ENCODE data around the gene AFAP1L2. TPM values are rescaled to one million over a fixed set of nuclear protein-coding genes. Genes with fewer than 3 reads are reported as not detected.

Gene AFAP1L2
- total and polyA plus RNA-seq, 2 donors (not counting 1 experiment from before 2014, with no cell fraction given) = 4.7 to 4.9 TPM

DNA sequence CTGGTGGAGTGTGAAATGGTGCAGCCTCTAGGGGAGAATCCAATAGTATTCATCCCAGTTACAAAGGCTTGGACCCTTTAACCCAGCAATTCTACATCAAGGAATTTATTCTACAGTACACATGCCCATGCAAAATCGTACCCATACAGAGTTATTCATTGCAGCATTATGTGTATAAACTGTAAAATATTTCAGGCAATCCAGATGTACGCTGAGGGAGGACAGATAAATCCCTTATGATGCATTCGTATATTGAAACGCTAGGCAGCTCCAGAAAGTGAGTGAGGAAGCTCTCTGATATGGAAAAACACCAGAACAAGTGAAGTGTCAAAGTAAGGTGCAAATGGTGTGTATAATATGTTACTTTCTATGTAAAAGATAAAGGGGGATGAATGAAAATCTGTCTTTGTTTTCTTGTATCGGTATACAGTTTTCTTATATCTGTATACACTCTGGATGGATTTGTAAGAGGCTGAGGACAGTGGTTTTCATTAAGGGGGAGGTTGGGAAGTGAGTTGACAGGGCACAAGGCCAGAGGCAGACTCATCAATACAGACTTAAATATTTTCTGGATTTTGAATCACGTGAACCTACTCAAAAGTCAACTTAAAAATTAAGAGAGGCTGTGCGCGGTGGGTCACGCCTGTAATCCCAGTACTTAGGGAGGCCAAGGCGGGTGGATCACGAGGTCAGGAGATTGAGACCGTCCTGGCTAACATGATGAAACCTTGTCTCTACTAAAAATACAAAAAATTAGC, 148.1 kb downstream of the AFAP1L2 start:
- POLR2A ChIA-PET = no interaction called here
- intact Hi-C loops (cut with micrococcal nuclease) = no loop called here
- Histone ChIP-seq H4K20me1 (ENCODE audit: control insufficient read depth, insufficient read depth, low read length, poor library complexity, severe bottlenecking) (no peaks in the 10 kb centered on the region), H3K36me3 (replicated peaks in 1 of 2; ENCODE audit: control extremely low read depth in 1 of 2, control insufficient read depth in 1 of 2, extremely low read depth in 1 of 2, insufficient read depth in 2 of 2, low read length in 1 of 2) (no peaks in the 10 kb centered on the region), H3K4me1 (ENCODE audit: control insufficient read depth in 2 of 2, insufficient read depth in 2 of 2, low read length in 2 of 2) (peaks cover 0 to 6% of the 10 kb centered on the region in 2 donors), H3K9me3 (ENCODE audit: control extremely low read depth in 1 of 3, control insufficient read depth in 2 of 3, insufficient read depth in 1 of 3, low read length in 2 of 3) (no peaks in the 10 kb centered on the region), H3K79me2 (ENCODE audit: control insufficient read depth, insufficient read depth, low read length) (no peaks in the 10 kb centered on the region), H3K9ac (ENCODE audit: low read length) (no peak overlapping the region), H3K27ac (ENCODE audit: low read length in 2 of 2) (no peak overlapping the region), H3K27me3 (replicated peaks in 1 of 4; ENCODE audit: control extremely low read depth in 1 of 4, control insufficient read depth in 3 of 4, insufficient read depth in 4 of 4, low read length in 3 of 4) (no peaks in the 10 kb centered on the region), H3K4me2 (replicated peaks; ENCODE audit: low read depth, low read length, poor library complexity, severe bottlenecking) (no peak overlapping the region), H2AFZ (ENCODE audit: insufficient read depth, low read depth, low read length, poor library complexity, severe bottlenecking) (no peak overlapping the region), H3K4me3 (ENCODE audit: control extremely low read depth in 1 of 5, extremely low read depth in 1 of 5, insufficient read depth in 1 of 5, low read depth in 2 of 5, low read length in 4 of 5) (no peak overlapping the region)
- 90% methylated on average over 6 of the region's 12 CpGs for WGBS (ENCODE audit: insufficient coverage)
- Mint-ChIP-seq H3K9me3 (ENCODE audit: insufficient read depth) (no peaks in the 10 kb centered on the region), H3K27ac (no peak overlapping the region), H3K27me3 (peaks cover 8% of the 10 kb centered on the region), H3K4me1 (peaks cover 3% of the 10 kb centered on the region), H3K4me3 (no peak overlapping the region)
- DNase-seq (no peak), ATAC-seq (ENCODE audit: low read depth) (no peak)
- CTCF ChIA-PET = no interaction called here
- no peak for TF ChIP-seq EZH2 (IDR thresholded peaks at IDR 0.05; ENCODE audit: borderline replicate concordance, insufficient read depth, low read depth, low read length, poor library complexity, severe bottlenecking)
- TF ChIP-seq, protein P1, sequence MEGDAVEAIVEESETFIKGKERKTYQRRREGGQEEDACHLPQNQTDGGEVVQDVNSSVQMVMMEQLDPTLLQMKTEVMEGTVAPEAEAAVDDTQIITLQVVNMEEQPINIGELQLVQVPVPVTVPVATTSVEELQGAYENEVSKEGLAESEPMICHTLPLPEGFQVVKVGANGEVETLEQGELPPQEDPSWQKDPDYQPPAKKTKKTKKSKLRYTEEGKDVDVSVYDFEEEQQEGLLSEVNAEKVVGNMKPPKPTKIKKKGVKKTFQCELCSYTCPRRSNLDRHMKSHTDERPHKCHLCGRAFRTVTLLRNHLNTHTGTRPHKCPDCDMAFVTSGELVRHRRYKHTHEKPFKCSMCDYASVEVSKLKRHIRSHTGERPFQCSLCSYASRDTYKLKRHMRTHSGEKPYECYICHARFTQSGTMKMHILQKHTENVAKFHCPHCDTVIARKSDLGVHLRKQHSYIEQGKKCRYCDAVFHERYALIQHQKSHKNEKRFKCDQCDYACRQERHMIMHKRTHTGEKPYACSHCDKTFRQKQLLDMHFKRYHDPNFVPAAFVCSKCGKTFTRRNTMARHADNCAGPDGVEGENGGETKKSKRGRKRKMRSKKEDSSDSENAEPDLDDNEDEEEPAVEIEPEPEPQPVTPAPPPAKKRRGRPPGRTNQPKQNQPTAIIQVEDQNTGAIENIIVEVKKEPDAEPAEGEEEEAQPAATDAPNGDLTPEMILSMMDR (IDR thresholded peaks at IDR 0.05) = no peak

DNA sequence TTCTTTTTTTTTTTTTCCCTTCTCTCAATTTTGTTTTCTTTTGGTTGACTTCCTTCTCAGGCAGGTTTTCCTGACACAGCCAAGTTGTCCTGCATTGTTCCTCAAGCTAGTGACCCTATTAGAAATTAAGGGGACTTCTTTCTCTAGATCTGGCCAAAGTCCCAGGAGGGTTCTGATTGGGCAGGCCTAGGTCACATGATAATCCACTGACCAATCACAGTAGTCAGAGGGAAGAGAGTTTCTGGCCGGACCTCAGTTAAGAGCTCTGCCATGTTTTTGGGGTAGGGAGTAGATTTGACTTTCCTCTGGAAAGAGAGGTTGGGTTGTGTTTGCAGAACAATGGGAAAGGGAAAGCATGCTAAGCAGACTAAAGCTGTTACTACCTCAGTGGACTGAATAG, 149.1 kb downstream of the AFAP1L2 start:
- Histone ChIP-seq H3K36me3 (replicated peaks in 1 of 2; ENCODE audit: control extremely low read depth in 1 of 2, control insufficient read depth in 1 of 2, extremely low read depth in 1 of 2, insufficient read depth in 2 of 2, low read length in 1 of 2) (no peaks in the 10 kb centered on the region), H3K4me2 (replicated peaks; ENCODE audit: low read depth, low read length, poor library complexity, severe bottlenecking) (no peak overlapping the region), H3K79me2 (ENCODE audit: control insufficient read depth, insufficient read depth, low read length) (no peaks in the 10 kb centered on the region), H2AFZ (ENCODE audit: insufficient read depth, low read depth, low read length, poor library complexity, severe bottlenecking) (no peak overlapping the region), H3K9ac (ENCODE audit: low read length) (no peak overlapping the region), H3K27ac (ENCODE audit: low read length in 2 of 2) (no peak overlapping the region), H3K9me3 (ENCODE audit: control extremely low read depth in 1 of 3, control insufficient read depth in 2 of 3, insufficient read depth in 1 of 3, low read length in 2 of 3) (no peaks in the 10 kb centered on the region), H3K4me3 (ENCODE audit: control extremely low read depth in 1 of 5, extremely low read depth in 1 of 5, insufficient read depth in 1 of 5, low read depth in 2 of 5, low read length in 4 of 5) (no peak overlapping the region), H3K4me1 (ENCODE audit: control insufficient read depth in 2 of 2, insufficient read depth in 2 of 2, low read length in 2 of 2) (peaks cover 0 to 6% of the 10 kb centered on the region in 2 donors), H4K20me1 (ENCODE audit: control insufficient read depth, insufficient read depth, low read length, poor library complexity, severe bottlenecking) (no peaks in the 10 kb centered on the region), H3K27me3 (replicated peaks in 1 of 4; ENCODE audit: control extremely low read depth in 1 of 4, control insufficient read depth in 3 of 4, insufficient read depth in 4 of 4, low read length in 3 of 4) (no peaks in the 10 kb centered on the region)
- no CpG with 5 or more reads among the region's 1 CpG for WGBS (ENCODE audit: insufficient coverage)
- peaks cover 8% of the 10 kb centered on the region for H3K27me3 Mint-ChIP-seq
- ATAC-seq (ENCODE audit: low read depth) (no peak), DNase-seq (no peak)
- no peaks in the 10 kb centered on the region for H3K9me3 Mint-ChIP-seq (ENCODE audit: insufficient read depth)
- ChIA-PET POLR2A (no interaction called here), CTCF (no interaction called here)
- intact Hi-C loops (cut with micrococcal nuclease) = no loop called here
- H3K4me3 Mint-ChIP-seq = no peak overlapping the region
- TF ChIP-seq EZH2 (IDR thresholded peaks at IDR 0.05; ENCODE audit: borderline replicate concordance, insufficient read depth, low read depth, low read length, poor library complexity, severe bottlenecking) = no peak
- TF ChIP-seq, protein P1 (IDR thresholded peaks at IDR 0.05) = no peak
- no peak overlapping the region for H3K27ac Mint-ChIP-seq
- peaks cover 3% of the 10 kb centered on the region for H3K4me1 Mint-ChIP-seq
